ENCODE results near the gene MNAT1. TPM values are rescaled to one million over a fixed set of nuclear protein-coding genes. Genes with fewer than 3 reads are reported as not detected.

Gene MNAT1
- total RNA-seq, 4 donors from 2014 or later = 4.4 to 69.7 (median 46.9) TPM

- Histone ChIP-seq H3K4me3 (no peak overlapping the region), H3K4me1 (no peaks in the 10 kb centered on the region), H3K9me3 (no peaks in the 10 kb centered on the region), H3K27ac (no peak overlapping the region), H3K36me3 (no peaks in the 10 kb centered on the region), H3K27me3 (no peaks in the 10 kb centered on the region)
- no peak for DNase-seq
- TF ChIP-seq, protein P1, sequence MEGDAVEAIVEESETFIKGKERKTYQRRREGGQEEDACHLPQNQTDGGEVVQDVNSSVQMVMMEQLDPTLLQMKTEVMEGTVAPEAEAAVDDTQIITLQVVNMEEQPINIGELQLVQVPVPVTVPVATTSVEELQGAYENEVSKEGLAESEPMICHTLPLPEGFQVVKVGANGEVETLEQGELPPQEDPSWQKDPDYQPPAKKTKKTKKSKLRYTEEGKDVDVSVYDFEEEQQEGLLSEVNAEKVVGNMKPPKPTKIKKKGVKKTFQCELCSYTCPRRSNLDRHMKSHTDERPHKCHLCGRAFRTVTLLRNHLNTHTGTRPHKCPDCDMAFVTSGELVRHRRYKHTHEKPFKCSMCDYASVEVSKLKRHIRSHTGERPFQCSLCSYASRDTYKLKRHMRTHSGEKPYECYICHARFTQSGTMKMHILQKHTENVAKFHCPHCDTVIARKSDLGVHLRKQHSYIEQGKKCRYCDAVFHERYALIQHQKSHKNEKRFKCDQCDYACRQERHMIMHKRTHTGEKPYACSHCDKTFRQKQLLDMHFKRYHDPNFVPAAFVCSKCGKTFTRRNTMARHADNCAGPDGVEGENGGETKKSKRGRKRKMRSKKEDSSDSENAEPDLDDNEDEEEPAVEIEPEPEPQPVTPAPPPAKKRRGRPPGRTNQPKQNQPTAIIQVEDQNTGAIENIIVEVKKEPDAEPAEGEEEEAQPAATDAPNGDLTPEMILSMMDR (IDR thresholded peaks at IDR 0.05) = no peak
- TF ChIP-seq POLR2A (IDR thresholded peaks at IDR 0.05) = no peak
- intact Hi-C loops (cut with DNase I; ENCODE audit: low total_unique reads) = no loop called here
Measured at GRCh38 chr14:60946773-60947172, 212.2 kb downstream of the MNAT1 start.

GRCh38 chr14:60951776-60952435 is 217.3 kb downstream of the MNAT1 start:
- intact Hi-C loops (cut with DNase I; ENCODE audit: low total_unique reads) = no loop called here
- no peak for TF ChIP-seq POLR2A (IDR thresholded peaks at IDR 0.05)
- TF ChIP-seq, protein P1 (IDR thresholded peaks at IDR 0.05) = no peak
- Histone ChIP-seq H3K27me3 (no peaks in the 10 kb centered on the region), H3K36me3 (no peaks in the 10 kb centered on the region), H3K4me1 (no peaks in the 10 kb centered on the region), H3K9me3 (peaks cover 0 to 10% of the 10 kb centered on the region in 2 donors), H3K27ac (no peak overlapping the region), H3K4me3 (no peak overlapping the region)
- no peak for DNase-seq

GRCh38 chr14:60956202-60956601 is 221.6 kb downstream of the MNAT1 start:
- DNase-seq = no peak
- TF ChIP-seq POLR2A (IDR thresholded peaks at IDR 0.05) = no peak
- TF ChIP-seq, protein P1 (IDR thresholded peaks at IDR 0.05) = no peak
- no peaks in the 10 kb centered on the region for H3K4me1 ChIP-seq
- H3K4me3 ChIP-seq = no peak overlapping the region
- no peaks in the 10 kb centered on the region for H3K36me3 ChIP-seq
- peaks cover 0 to 22% of the 10 kb centered on the region in 2 donors for H3K9me3 ChIP-seq
- intact Hi-C loops (cut with DNase I; ENCODE audit: low total_unique reads) = no loop called here
- H3K27ac ChIP-seq = no peak overlapping the region
- no peaks in the 10 kb centered on the region for H3K27me3 ChIP-seq

- Histone ChIP-seq H3K4me3 (no peak overlapping the region), H3K9me3 (peaks cover 0 to 22% of the 10 kb centered on the region in 2 donors), H3K27ac (no peak overlapping the region), H3K27me3 (no peaks in the 10 kb centered on the region), H3K4me1 (no peaks in the 10 kb centered on the region), H3K36me3 (no peaks in the 10 kb centered on the region)
- intact Hi-C loops (cut with DNase I; ENCODE audit: low total_unique reads) = no loop called here
- TF ChIP-seq, protein P1 (IDR thresholded peaks at IDR 0.05) = no peak
- TF ChIP-seq POLR2A (IDR thresholded peaks at IDR 0.05) = no peak
- no peak for DNase-seq
Measured at GRCh38 chr14:60956632-60957031, 222.1 kb downstream of the MNAT1 start.

- DNase-seq = no peak
- H3K27ac ChIP-seq = no peak overlapping the region
- peaks cover 0 to 22% of the 10 kb centered on the region in 2 donors for H3K9me3 ChIP-seq
- no peaks in the 10 kb centered on the region for H3K27me3 ChIP-seq
- TF ChIP-seq, protein P1 (IDR thresholded peaks at IDR 0.05) = no peak
- no peak for TF ChIP-seq POLR2A (IDR thresholded peaks at IDR 0.05)
- intact Hi-C loops (cut with DNase I; ENCODE audit: low total_unique reads) = no loop called here
- no peaks in the 10 kb centered on the region for H3K4me1 ChIP-seq
- H3K4me3 ChIP-seq = no peak overlapping the region
- H3K36me3 ChIP-seq = no peaks in the 10 kb centered on the region
Measured at GRCh38 chr14:60958146-60958545, 223.6 kb downstream of the MNAT1 start.
